Omental fat pad (tissue), 4 donors: ENCODE data around the gene RBMX. TPM values are rescaled to one million over a fixed set of nuclear protein-coding genes. Genes with fewer than 3 reads are reported as not detected.
"Not testable (repeated sequence)": the region's sequence is repeated elsewhere in the genome, so short reads cannot be mapped to it uniquely, and the experiment has no call there.

Source experiments
- ATAC-seq: fragments of 150-250 bp; one replicate; pipeline ENCODE4 v1.9.1; 2016; ENCODE audit warnings: mild to moderate bottlenecking, moderate library complexity; ENCODE audit not compliant: low FRiP score
- DNase-seq: peaks from one replicate; pipeline ENCODE4 v3.0.0-alpha.2; 2019; ENCODE audit warnings: low spot score
- total RNA-seq, 4 donors: library from RNA; depleted of rRNA; stranded (reverse); fragments of >200 nt; gene quantifications; one replicate each; pipeline ENCODE4 v1.1.0, GENCODE V29; 2016
- TF ChIP-seq, protein P1 (sequence below), 3 donors: fragments of 450-650 bp; IDR thresholded peaks; one replicate each; pipeline ENCODE4 v1.5.1; 2016 to 2017; ENCODE audit warnings: antibody characterized with exemption in 3 of 3, mild to moderate bottlenecking in 3 of 3, moderate library complexity in 2 of 3

The RBMX gene
- total RNA-seq, 4 donors from 2014 or later = 168 to 207 (median 184) TPM

DNA sequence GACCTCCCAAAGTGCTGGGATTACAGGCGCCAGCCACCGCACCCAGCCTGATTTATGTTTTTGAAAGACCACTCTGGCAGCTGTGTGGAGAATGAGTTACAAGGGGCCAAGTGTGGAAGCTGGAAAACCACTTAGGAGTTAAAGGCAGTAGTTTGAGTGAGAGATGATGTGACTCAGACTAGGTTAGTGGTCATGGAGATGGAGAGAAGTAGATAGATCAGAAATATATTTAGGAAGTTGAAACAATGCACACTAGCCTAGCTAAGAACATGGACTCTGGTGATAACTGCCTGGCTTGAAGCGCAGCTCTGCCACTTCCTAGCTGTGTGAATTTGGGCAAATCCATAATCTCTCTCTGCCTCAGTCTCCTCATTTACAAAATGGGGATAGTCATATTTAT lies 11.9 kb upstream of the RBMX start:
- DNase-seq (no peak), ATAC-seq (no peak)
- TF ChIP-seq, protein P1, sequence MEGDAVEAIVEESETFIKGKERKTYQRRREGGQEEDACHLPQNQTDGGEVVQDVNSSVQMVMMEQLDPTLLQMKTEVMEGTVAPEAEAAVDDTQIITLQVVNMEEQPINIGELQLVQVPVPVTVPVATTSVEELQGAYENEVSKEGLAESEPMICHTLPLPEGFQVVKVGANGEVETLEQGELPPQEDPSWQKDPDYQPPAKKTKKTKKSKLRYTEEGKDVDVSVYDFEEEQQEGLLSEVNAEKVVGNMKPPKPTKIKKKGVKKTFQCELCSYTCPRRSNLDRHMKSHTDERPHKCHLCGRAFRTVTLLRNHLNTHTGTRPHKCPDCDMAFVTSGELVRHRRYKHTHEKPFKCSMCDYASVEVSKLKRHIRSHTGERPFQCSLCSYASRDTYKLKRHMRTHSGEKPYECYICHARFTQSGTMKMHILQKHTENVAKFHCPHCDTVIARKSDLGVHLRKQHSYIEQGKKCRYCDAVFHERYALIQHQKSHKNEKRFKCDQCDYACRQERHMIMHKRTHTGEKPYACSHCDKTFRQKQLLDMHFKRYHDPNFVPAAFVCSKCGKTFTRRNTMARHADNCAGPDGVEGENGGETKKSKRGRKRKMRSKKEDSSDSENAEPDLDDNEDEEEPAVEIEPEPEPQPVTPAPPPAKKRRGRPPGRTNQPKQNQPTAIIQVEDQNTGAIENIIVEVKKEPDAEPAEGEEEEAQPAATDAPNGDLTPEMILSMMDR (IDR thresholded peaks at IDR 0.05) = no peak

DNA sequence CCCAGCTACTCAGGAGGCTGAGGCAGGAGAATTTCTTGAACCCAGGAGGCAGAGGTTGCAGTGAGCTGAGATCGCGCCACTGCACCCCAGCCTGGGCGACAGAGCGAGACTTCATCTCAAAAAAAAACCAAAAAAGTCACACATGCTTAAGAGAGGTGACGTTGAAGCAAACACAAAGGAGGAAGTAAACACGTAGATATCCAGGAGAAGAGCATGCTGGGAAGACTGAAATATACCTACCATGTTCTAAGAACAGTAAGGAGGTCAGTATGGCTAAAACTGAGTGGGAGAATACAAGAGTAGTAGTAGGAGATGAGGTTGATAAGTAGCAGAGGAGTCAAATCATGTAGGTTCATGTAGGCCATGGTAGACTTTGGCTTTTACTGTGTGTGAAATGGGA lies 10.1 kb upstream of the RBMX start:
- DNase-seq, ATAC-seq: not testable (repeated sequence)

DNA sequence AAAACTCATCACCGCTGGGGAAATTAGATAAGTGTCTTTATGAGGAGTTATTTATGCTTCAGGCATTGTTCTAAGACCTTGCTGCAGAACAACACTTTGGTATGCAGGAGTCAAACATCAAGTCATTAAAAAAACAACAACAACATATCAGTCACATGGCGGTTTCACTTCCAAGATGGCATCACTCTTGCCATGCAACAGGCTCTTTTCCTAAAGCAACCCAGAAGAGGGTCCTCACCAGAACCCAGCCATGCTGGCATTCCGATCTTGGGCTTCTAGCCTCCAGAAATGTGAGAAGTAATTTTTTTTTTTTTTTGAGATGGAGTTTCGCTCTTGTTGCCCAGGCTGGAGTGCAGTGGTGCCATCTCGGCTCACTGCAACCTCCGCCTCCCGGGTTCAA lies 8.7 kb upstream of the RBMX start:
- DNase-seq (no peak), ATAC-seq (no peak)
- TF ChIP-seq, protein P1 (IDR thresholded peaks at IDR 0.05) = no peak

DNA sequence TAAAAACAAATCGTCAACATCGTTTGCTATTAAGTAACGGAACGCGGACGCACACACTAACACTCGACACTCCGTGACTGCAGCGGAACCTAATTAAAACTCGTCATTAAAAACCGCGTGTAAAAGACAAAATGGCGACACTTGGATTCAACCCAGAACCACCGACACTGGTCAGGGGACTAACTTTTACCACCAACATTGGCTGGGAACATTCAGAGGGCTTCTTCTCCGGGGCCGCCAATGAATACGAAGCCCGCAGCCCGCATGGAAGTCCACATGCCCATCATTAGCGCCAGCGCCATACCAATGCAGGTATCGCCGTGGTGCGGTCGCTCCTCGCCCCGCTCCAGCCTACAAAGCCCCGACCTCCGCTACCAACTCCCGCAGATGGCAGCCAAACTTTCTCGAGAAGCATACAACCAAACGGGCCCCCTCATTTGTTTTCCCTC lies 498 bp downstream of the RBMX start:
- ATAC-seq = peak; percentile 39
- DNase-seq = no peak
- TF ChIP-seq, protein P1 (IDR thresholded peaks at IDR 0.05) = no peak

DNA sequence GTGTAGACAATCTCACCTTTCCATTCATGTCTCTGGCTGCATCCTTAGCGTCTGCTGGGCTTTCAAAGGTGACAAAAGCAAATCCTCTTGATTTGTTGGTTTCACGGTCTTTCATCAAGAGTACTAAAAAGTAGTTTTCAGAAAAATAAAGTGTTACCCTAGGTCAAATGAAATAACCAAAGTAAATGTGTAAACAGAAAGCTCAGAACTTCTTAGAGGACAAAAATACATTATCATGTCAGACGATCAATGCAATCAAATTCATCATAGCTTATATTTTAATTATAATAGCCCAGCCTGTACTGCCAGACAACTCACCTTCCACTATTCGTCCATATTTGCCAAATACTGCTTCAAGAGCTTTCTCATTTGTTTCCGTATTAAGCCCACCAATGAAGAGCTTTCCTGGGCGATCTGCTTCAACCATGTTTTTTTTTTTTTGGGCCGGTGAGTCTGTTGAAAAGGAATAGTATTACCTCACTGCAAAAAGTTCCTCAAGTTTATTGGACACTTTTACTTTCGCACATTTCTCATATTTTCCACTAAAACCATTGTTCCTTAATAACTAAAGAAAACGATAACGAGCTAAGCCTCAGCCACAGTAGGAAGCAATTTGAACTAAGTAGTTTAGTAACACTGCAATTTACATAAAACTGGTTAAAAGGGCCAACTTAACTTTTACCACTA lies 1.4 kb downstream of the RBMX start:
- ATAC-seq (no peak), DNase-seq (no peak)
- TF ChIP-seq, protein P1 (IDR thresholded peaks at IDR 0.05) = no peak

DNA sequence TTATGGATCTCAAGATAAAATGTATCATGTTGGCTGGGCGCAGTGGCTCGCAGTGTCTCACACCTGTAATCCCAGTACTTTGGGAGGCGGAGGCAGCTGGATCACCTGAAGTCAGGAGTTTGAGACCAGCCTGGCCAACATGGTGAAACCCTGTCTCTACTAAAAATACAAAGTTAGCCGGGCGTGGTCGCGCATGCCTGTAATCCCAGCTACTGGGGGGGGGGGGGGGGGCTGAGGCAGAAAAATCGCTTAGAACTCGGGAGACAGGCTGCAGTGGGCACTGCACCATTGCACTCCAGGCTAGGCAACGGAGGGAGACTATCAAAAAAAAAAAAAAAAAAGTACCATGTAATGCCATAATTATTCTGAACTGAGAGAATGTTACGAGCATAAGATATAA lies 2.1 kb downstream of the RBMX start:
- no peak for DNase-seq
- TF ChIP-seq, protein P1 (IDR thresholded peaks at IDR 0.05) = no peak
- no peak for ATAC-seq

DNA sequence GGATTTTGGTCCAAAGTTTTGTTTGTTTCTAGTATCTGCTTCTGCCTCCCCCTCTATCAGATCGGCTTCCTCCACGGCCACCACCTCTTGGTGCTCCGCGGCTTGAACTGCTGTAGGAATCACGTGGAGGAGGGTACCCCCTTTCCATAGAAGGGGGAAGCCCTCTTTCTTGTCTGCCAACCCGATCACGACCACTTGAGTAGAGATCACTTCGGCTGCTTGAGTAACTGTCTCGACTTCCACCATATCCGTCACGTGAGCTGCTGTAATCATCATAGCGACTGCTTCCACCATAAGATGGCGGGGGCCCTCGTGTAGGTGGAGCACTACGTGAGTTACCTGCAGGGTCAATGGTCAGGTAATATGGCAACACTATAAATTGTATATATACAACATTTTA lies 6.4 kb downstream of the RBMX start:
- not testable (repeated sequence) for ATAC-seq, DNase-seq

DNA sequence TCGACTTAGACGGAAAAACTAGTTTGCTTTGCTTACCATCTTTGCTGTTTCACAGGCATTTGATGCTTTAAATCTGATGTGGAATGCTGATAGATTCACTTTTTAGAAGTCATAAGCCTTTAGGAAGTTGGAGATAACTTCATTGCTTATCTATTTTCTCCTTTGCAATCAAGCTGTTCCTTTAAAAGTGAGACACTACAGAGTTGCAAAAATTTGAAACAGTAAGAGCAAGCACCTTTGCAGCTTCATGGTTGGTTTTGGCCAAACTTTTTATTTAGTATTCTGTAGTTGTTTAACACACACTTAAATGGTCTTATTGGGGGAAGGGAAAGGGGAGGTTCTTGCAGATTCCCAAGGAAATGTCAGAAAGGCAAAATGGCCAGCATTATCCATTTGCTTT lies 7.3 kb downstream of the RBMX start:
- ATAC-seq, DNase-seq: not testable (repeated sequence)
